Pancreas (tissue), 10 donors: ENCODE results near the gene DGKD. TPM values are rescaled to one million over a fixed set of nuclear protein-coding genes. Genes with fewer than 3 reads are reported as not detected.
"Not testable (repeated sequence)": the region's sequence is repeated elsewhere in the genome, so short reads cannot be mapped to it uniquely, and the experiment has no call there.

Experiments
- ATAC-seq, 4 donors: fragments of 200-7000 bp; cut with Tn5 transposase; one replicate each; pipeline versions ENCODE4 v1.8.0 to v1.9.1; 2020; ENCODE audit warnings: mild to moderate bottlenecking in 4 of 4, moderate library complexity in 4 of 4
- DNase-seq, 6 donors: peaks; one replicate each; pipeline ENCODE4 v3.0.0-alpha.2; 2020
- FAIRE-seq: peaks from 2 replicates; lab custom pipeline; 2012; peaks lifted over from hg19 to GRCh38; lab: Jason Lieb, UNC
- H3K27ac ChIP-seq, 4 donors: fragments of 200-600 bp; sonication (generic); 1 replicate in 3 of 4; 2 replicates in 1 of 4; pipeline versions ENCODE4 v1.5.0 to v1.8.0; 2020
- H3K27me3 ChIP-seq, 4 donors: fragments of 200-600 bp; one replicate each; pipeline ENCODE4 v1.8.0; 2021
- H3K36me3 ChIP-seq, 3 donors: fragments of 200-600 bp; sonication (generic) in 1 of 3; one replicate each; pipeline versions ENCODE4 v1.5.0 to v1.8.0; 2020 to 2021
- H3K4me1 ChIP-seq, 3 donors: fragments of 200-600 bp; one replicate each; pipeline ENCODE4 v1.8.0; 2021
- H3K4me3 ChIP-seq, 4 donors: fragments of 200-600 bp; sonication (generic) in 2 of 4; one replicate each; pipeline versions ENCODE4 v1.5.0 to v1.8.0; 2020 to 2021
- H3K9me3 ChIP-seq, 4 donors: fragments of 200-600 bp; one replicate each; pipeline ENCODE4 v1.8.0; 2021
- WGBS, 2 donors: extraction: QIAGEN DNeasy Blood & Tissue Kit; methylation state at CpG; one replicate each; pipeline ENCODE4 v1.1.7; 2013; 5-methylcytosine and 5-hydroxymethylcytosine counted together
- intact Hi-C, 3 donors: fragments of 100-400 bp; cut with DNase I; formaldehyde crosslinking; loops; one replicate each; pipeline versions ENCODE4 v1.11.1 to v1.14.2; 2022
- polyA plus RNA-seq, 2 donors: library from polyadenylated mRNA; stranded (reverse); fragments of 200-250 nt; gene quantifications; one replicate each; pipeline ENCODE4 v1.2.3, GENCODE V29; 2013
- total RNA-seq, 6 donors: library from RNA; stranded (reverse); fragmentation: NEBNext Ultra II Directional in 4 of 6; extraction: Animal tissue kit (Norgen Biotek cat#: 25700) in 4 of 6; gene quantifications; one replicate each; pipeline versions ENCODE4 v1.2.1 to v1.2.4, GENCODE V29; 2021 to 2023
- TF ChIP-seq, protein P1 (sequence below), 4 donors: fragments of 200-600 bp; sonication (generic) in 3 of 4; IDR thresholded peaks; one replicate each; pipeline versions ENCODE4 v1.5.0 to v1.8.0; 2021; ENCODE audit warnings: antibody characterized with exemption in 4 of 4
- donor health status: healthy with polysubstance abuse.
- donor health status: DM: no; HTN: no; CAD: no; lungs with moderate emphysema.
- donor health status: DM: no; HTN: no; CAD: no.
- donor health status: control.
- donor health status: control.
- donor health status: Bipolar disorder and iron deficiency.
- donor health status: DM: yes; HTN: yes; CAD: no.
- donor health status: DM: no; HTN: no; CAD: no.
- donor health status: DM: no; HTN: no; CAD: no.
- donor health status: DM: yes; HTN: yes; CAD: no.

Gene DGKD
- total and polyA plus RNA-seq, 8 donors, result 6.7 to 16.3 (median 8.9) TPM

DNA sequence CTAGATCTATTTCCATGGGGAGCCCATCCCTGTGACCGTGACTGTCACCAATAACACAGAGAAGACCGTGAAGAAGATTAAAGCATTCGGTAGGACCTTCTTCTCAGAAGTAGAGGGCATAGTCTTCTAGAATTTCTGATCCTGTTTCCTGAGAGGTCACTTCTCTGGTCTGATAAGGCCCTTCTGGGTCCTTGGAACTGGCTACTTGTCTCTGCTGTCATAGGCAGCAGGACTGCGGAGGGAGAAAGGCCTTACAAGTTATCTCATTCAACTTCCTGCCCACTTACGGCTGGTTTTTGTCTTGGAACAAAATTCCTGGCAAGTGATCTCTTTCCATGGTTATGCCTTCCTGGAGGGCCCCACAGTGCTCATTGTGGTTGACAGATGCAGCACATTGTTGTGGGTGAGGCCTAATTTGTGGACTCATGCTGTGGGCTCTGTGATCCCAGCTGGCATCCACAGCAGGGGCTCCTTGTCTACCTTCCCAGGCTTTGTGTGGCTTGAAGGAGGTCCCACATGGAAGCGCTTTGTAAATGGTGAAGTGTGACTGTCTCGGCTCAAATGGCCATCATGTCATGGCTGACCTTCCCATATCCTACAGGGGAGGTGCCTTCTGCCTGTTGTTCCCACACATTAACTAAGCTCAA lies 24.7 kb upstream of the DGKD start:
- Histone ChIP-seq H3K36me3 (no peaks in the 10 kb centered on the region), H3K27ac (no peak overlapping the region), H3K4me1 (no peaks in the 10 kb centered on the region), H3K4me3 (no peak overlapping the region), H3K9me3 (no peaks in the 10 kb centered on the region), H3K27me3 (no peaks in the 10 kb centered on the region)
- TF ChIP-seq, protein P1, sequence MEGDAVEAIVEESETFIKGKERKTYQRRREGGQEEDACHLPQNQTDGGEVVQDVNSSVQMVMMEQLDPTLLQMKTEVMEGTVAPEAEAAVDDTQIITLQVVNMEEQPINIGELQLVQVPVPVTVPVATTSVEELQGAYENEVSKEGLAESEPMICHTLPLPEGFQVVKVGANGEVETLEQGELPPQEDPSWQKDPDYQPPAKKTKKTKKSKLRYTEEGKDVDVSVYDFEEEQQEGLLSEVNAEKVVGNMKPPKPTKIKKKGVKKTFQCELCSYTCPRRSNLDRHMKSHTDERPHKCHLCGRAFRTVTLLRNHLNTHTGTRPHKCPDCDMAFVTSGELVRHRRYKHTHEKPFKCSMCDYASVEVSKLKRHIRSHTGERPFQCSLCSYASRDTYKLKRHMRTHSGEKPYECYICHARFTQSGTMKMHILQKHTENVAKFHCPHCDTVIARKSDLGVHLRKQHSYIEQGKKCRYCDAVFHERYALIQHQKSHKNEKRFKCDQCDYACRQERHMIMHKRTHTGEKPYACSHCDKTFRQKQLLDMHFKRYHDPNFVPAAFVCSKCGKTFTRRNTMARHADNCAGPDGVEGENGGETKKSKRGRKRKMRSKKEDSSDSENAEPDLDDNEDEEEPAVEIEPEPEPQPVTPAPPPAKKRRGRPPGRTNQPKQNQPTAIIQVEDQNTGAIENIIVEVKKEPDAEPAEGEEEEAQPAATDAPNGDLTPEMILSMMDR (IDR thresholded peaks at IDR 0.05), result no peak
- intact Hi-C loops, result no loop called here
- 75 to 80% methylated on average over 7 of the region's 7 CpGs for WGBS, 2 donors
- no peak for ATAC-seq
- no peak for FAIRE-seq
- DNase-seq, result no peak

DNA sequence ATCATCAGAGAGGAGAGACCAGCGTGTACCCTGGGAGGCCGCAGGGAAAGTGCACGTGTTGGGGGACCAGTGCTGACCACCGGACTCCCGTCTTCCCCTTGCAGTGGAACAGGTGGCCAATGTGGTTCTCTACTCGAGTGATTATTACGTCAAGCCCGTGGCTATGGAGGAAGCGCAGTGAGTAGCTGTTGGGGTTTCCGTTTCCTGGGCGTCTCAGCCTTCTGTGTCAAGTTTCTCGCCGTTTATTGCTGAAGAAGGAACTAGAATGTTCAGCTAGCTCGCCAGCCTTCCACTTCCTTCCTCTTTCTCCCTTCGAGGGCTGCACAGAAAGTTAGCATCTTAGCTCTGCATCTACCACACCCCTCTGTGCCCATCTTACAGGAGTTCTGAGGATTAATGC lies 22.8 kb upstream of the DGKD start:
- FAIRE-seq, result no peak
- peak in 3 of 4 donors; percentile 56 to 86 (median 84) for ATAC-seq
- DNase-seq, result peak in 1 of 6 donors; percentile 67
- TF ChIP-seq, protein P1 (IDR thresholded peaks at IDR 0.05), result no peak
- H3K27me3 ChIP-seq, result no peaks in the 10 kb centered on the region
- WGBS, 2 donors, result 63 to 74% methylated on average over 15 of the region's 15 CpGs
- H3K36me3 ChIP-seq, result no peaks in the 10 kb centered on the region
- peak overlapping the region in 2 of 4 donors; percentile 52 to 61 for H3K27ac ChIP-seq
- H3K9me3 ChIP-seq, result no peaks in the 10 kb centered on the region
- H3K4me3 ChIP-seq, result no peak overlapping the region
- no peaks in the 10 kb centered on the region for H3K4me1 ChIP-seq
- intact Hi-C loops, result no loop called here

DNA sequence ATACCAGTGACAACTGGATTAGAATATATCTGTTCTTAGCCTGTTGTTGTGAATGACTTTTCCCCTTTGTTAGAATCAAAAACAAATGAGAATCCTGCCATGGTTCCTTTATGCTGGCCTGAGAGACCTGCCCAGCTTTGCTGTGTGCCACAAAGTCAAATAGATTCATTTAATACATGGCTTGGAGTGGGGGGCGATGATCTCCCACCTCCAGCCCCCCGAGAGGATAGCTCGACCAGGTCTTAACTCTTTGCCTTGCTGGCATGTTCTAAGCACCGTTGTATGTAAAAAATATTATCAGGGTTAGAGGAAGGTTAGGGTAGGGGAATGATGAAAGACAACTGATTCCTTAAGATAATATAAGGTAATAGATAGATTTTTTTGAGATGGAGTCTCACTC lies 22.2 kb upstream of the DGKD start:
- no peaks in the 10 kb centered on the region for H3K27me3 ChIP-seq
- FAIRE-seq (no peak), ATAC-seq (no peak), DNase-seq (no peak)
- peak overlapping the region in 2 of 4 donors; percentile 12 to 25 for H3K27ac ChIP-seq
- 67 to 74% methylated on average over 4 of the region's 4 CpGs for WGBS, 2 donors
- intact Hi-C loops, result no loop called here
- no peaks in the 10 kb centered on the region for H3K36me3 ChIP-seq
- TF ChIP-seq, protein P1 (IDR thresholded peaks at IDR 0.05), result no peak
- no peaks in the 10 kb centered on the region for H3K4me1 ChIP-seq
- H3K9me3 ChIP-seq, result no peaks in the 10 kb centered on the region
- H3K4me3 ChIP-seq, result no peak overlapping the region

DNA sequence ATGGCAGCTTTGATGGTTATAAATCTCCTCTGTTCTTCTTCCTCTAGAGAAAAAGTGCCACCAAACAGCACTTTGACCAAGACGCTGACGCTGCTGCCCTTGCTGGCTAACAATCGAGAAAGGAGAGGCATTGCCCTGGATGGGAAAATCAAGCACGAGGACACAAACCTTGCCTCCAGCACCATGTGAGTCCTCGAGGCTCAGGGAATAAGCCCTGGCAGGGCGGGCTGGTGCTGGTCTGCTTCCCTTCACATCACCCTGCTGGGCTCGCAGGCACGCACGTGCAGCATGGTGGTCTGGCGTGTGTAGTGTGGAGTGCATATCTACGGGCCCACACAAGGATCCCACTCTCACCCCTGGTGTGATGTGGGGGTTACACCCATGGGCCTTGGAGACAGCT lies 19.4 kb upstream of the DGKD start:
- H3K4me1 ChIP-seq, result no peaks in the 10 kb centered on the region
- TF ChIP-seq, protein P1 (IDR thresholded peaks at IDR 0.05), result no peak
- no peak overlapping the region for H3K27ac ChIP-seq
- ATAC-seq (no peak), FAIRE-seq (no peak), DNase-seq (no peak)
- 87 to 90% methylated on average over 11 of the region's 11 CpGs for WGBS, 2 donors
- no peaks in the 10 kb centered on the region for H3K9me3 ChIP-seq
- H3K27me3 ChIP-seq, result no peaks in the 10 kb centered on the region
- intact Hi-C loops, result no loop called here
- no peaks in the 10 kb centered on the region for H3K36me3 ChIP-seq
- H3K4me3 ChIP-seq, result no peak overlapping the region

DNA sequence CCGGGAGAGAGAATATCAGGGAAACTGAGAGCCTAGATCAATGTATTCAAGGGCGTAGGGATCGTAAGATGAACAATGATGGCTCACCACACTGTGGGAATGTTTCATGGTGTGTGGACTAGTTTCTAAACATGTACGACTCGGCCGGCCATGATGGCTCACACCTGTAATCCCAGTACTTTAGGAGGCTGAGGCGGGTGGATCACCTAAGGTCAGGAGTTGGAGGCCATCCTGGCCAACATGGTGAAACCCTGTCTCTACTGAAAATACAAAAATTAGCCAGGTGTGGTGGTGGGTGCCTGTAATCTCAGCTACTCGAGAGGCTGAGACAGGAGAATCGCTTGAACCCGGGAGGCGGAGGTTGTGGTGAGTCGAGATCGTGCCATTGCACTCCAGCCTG lies 18.2 kb upstream of the DGKD start:
- 90 to 95% methylated on average over 13 of the region's 13 CpGs for WGBS, 2 donors
- intact Hi-C loops, H3K4me3 ChIP-seq, H3K9me3 ChIP-seq, H3K27ac ChIP-seq, ATAC-seq, H3K4me1 ChIP-seq, H3K27me3 ChIP-seq, FAIRE-seq, H3K36me3 ChIP-seq, DNase-seq: not testable (repeated sequence)
